GM19035 (cell line): Measurements from ENCODE around the gene PIP5K1C.
"Not testable (repeated sequence)": the region's sequence is repeated elsewhere in the genome, so short reads cannot be mapped to it uniquely, and the experiment has no call there.

Experiments used
- ATAC-seq: cut with Tn5 transposase; IDR thresholded peaks from one replicate; pipeline ENCODE4 v1.9.1; 2021; ENCODE audit not compliant: unreplicated experiment

Gene PIP5K1C

GRCh38 chr19:3591876-3592613 lies 108.2 kb downstream of the PIP5K1C start:
- ATAC-seq: no peak

- no peak for ATAC-seq
Measured at GRCh38 chr19:3590991-3591659, 109.1 kb downstream of the PIP5K1C start.

- no peak for ATAC-seq
Measured at GRCh38 chr19:3589949-3590348, 110.3 kb downstream of the PIP5K1C start.

- no peak for ATAC-seq
Measured at GRCh38 chr19:3589439-3589838, 110.8 kb downstream of the PIP5K1C start.

DNA sequence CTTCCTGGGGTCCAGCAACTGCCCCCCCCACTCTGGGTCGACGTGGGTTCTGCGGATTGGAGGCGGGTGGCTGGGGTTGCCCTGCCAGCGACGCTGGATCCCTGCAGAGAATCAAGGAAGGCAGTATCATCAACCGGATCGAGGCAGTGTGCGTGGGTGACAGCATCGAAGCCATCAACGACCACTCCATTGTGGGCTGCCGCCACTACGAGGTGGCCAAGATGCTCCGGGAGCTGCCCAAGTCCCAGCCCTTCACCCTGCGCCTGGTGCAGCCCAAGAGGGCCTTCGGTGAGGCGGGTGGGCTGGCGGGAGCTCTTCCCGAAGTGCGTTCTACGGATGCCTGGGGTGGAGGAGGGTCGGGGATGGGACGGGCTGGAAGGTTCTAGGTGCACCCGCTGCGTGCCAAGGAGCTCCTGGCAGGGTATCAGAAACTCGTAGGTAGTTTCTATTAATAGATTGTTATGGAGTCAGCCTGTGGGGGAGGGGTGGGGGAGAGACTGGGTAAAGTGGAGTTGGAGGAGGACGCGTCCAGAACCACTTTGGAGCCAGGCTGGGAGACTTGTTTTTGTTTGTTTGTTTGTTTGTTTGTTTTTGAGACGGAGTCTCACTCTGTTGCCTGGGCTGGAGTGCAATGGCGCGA lies 113.4 kb downstream of the PIP5K1C start:
- no peak for ATAC-seq

- no peak for ATAC-seq
Measured at GRCh38 chr19:3586127-3586626, 114.1 kb downstream of the PIP5K1C start.

DNA sequence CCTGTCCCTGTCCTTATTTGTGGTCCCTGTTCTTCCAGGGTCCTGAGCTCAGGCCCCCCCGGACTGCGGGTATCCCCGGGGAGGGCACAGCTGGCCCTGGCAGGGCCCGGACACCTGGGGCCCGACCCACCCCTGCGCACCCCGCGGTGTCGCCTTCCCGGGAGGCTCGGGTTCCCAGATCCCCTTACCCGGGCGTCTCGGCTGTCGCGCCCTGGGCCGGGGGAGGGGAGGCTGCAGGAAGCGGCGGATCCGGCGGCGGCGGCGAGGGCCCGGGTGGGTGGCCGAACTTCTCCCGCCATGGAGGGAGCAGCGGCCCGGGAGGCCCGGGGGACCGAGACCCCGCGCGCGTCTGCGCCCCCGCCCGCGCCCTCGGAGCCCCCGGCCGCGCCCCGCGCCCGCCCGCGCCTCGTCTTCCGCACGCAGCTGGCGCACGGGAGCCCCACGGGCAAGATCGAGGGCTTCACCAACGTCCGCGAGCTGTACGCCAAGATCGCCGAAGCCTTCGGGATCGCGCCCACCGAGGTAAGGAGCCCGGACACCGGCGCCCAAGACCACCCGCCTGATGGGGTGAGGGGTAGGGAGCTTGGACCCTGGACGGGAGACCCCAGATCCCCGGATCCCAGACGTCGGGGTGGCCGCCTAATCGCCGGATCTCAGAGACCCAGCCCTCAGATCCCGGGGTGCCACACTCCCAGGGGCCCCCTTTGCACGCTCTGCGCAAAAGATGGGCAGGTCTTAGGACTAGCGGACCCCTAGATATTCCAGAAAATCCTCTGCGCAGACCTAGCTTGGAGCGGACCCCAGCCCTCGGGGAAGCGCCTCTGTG lies 114.8 kb downstream of the PIP5K1C start, which contains the start of gene GIPC3:
TSS of gene GIPC3 (plus strand) at position 178 of the 826 bp plus-strand sequence. CDS start at position 298, 120 bp downstream.
- ATAC-seq: no peak

- not testable (repeated sequence) for ATAC-seq
Measured at GRCh38 chr19:3584036-3584802, 116.0 kb downstream of the PIP5K1C start.

DNA sequence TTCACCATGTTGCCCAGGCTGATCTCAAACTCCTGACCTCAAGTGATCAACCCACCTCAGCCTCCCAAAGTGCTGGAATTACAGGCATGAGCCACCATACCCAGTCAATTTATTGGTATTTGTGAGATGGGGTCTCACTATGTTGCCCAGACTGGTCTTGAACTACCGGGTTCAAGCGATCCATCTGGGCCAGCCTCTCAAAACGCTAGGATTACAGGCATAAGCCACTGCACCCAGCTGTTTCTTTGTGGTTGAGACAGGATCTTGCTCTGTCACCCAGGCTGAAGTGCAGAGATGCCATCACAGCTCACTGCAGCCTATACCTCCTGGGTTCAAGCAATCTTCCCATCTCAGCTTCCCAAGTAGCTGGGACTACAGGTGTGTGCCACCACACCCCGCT lies 118.5 kb downstream of the PIP5K1C start:
- not testable (repeated sequence) for ATAC-seq
